NT2/D1 (cell line): ENCODE measurements around the gene ARAP2.

ENCODE experiments used
- DNase-seq: peaks from one replicate; pipeline ENCODE4 v3.0.0-alpha.2; 2011; ENCODE audit warnings: low read depth, low spot score
- H3K27me3 ChIP-seq: 2 replicates; pipeline ENCODE4 v1.6.0; 2011; ENCODE audit warnings: mild to moderate bottlenecking; ENCODE audit not compliant: insufficient read length, insufficient read depth
- H3K36me3 ChIP-seq: 2 replicates; pipeline ENCODE4 v1.6.1; 2011; ENCODE audit warnings: mild to moderate bottlenecking, low read length, mixed read lengths; ENCODE audit not compliant: insufficient read depth, insufficient read length
- H3K4me1 ChIP-seq: 2 replicates; pipeline ENCODE4 v1.5.1; 2011; ENCODE audit not compliant: insufficient read depth, insufficient read length
- H3K4me3 ChIP-seq: 2 replicates; pipeline ENCODE4 v1.5.1; 2011; ENCODE audit warnings: low read depth; ENCODE audit not compliant: insufficient read length
- H3K9ac ChIP-seq: 2 replicates; pipeline ENCODE4 v1.6.0; 2011; ENCODE audit warnings: low read depth; ENCODE audit not compliant: insufficient read length
- H3K9me3 ChIP-seq: 2 replicates; pipeline ENCODE4 v1.5.1; 2011; ENCODE audit warnings: mild to moderate bottlenecking, low read length; ENCODE audit not compliant: insufficient read depth
- SUZ12 ChIP-seq: IDR thresholded peaks from 2 replicates; pipeline ENCODE4 v1.6.1; 2011; ENCODE audit not compliant: insufficient read length, insufficient read depth; ENCODE audit errors: extremely low read depth
- YY1 ChIP-seq: IDR thresholded peaks from 2 replicates; pipeline ENCODE4 v1.6.1; 2011; ENCODE audit not compliant: insufficient read length, insufficient read depth
- ZNF274 ChIP-seq: IDR thresholded peaks from 2 replicates; pipeline ENCODE4 v1.6.1; 2011; ENCODE audit warnings: mild to moderate bottlenecking, low read depth, low read length

ARAP2 gene

GRCh38 chr4:36053930-36054329 is 190.4 kb downstream of the ARAP2 start:
- no peaks in the 10 kb centered on the region for H3K36me3 ChIP-seq
- H3K4me3 ChIP-seq = no peak overlapping the region
- no peak for TF ChIP-seq YY1
- no peak for TF ChIP-seq SUZ12
- no peak for TF ChIP-seq ZNF274
- no peak for DNase-seq
- H3K27me3 ChIP-seq = no peaks in the 10 kb centered on the region
- H3K9me3 ChIP-seq = no peaks in the 10 kb centered on the region
- H3K4me1 ChIP-seq = no peaks in the 10 kb centered on the region
- H3K9ac ChIP-seq = no peak overlapping the region

GRCh38 chr4:36051634-36052033 is 192.7 kb downstream of the ARAP2 start:
- no peak overlapping the region for H3K9ac ChIP-seq
- H3K4me3 ChIP-seq = no peak overlapping the region
- no peaks in the 10 kb centered on the region for H3K4me1 ChIP-seq
- TF ChIP-seq SUZ12 = no peak
- no peak for TF ChIP-seq ZNF274
- TF ChIP-seq YY1 = no peak
- H3K27me3 ChIP-seq = no peaks in the 10 kb centered on the region
- no peak for DNase-seq
- no peaks in the 10 kb centered on the region for H3K9me3 ChIP-seq
- H3K36me3 ChIP-seq = no peaks in the 10 kb centered on the region

- no peak overlapping the region for H3K4me3 ChIP-seq
- H3K36me3 ChIP-seq = no peaks in the 10 kb centered on the region
- TF ChIP-seq ZNF274 = no peak
- no peak for TF ChIP-seq YY1
- no peak for TF ChIP-seq SUZ12
- DNase-seq = no peak
- no peaks in the 10 kb centered on the region for H3K4me1 ChIP-seq
- no peak overlapping the region for H3K9ac ChIP-seq
- H3K9me3 ChIP-seq = no peaks in the 10 kb centered on the region
- H3K27me3 ChIP-seq = no peaks in the 10 kb centered on the region
Measured at GRCh38 chr4:36046026-36046425, 198.3 kb downstream of the ARAP2 start.

GRCh38 chr4:36043901-36044300 is 200.4 kb downstream of the ARAP2 start:
- TF ChIP-seq SUZ12 = no peak
- no peak for TF ChIP-seq YY1
- no peak for TF ChIP-seq ZNF274

GRCh38 chr4:36043241-36043640 is 201.1 kb downstream of the ARAP2 start:
- no peaks in the 10 kb centered on the region for H3K9me3 ChIP-seq
- DNase-seq = no peak

More at GRCh38 chr4:36043901-36044300, 200.4 kb downstream of the ARAP2 start:
- Histone ChIP-seq H3K36me3 (no peaks in the 10 kb centered on the region), H3K9me3 (no peaks in the 10 kb centered on the region), H3K4me3 (no peak overlapping the region), H3K4me1 (no peaks in the 10 kb centered on the region), H3K27me3 (no peaks in the 10 kb centered on the region), H3K9ac (no peak overlapping the region)
- no peak for DNase-seq

DNA sequence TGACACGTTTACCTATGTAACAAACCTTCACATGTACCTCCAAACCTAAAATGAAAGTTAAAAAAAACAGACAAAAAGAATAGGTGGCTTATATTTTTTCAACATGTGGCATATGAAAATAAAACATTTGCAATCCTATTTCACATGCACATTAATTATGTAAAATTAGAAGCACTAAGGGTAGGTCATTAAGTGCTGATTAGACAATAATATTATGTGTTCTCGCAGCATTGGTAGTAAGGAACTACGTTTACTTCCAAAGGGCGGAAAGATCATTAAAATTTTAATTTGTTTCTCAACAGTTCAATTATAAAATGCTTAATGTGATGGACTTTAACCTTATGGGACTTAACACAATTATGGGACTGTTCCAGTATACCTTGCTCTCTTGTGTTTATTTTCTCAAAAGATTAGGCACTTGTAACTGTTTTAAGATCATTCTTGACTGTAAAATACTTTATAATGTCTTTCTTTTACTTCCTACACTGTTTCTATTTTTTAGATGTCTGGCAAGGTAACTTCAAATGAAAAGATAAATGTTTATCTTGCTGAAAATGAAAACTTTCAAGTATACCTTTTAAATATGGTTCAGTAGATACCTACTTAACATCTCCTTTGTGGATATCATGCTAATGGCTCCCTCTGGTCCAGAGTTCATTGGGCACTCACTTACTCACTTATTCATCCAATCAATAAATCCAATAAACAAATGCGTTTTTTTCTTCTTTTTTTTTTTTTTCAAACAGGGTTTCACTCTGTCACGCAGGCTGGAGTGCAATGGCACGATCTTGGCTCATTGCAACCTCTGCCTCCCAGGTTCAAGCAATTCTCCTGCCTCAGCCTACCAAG is 202.0 kb downstream of the ARAP2 start:
- Histone ChIP-seq H3K9me3 (no peaks in the 10 kb centered on the region), H3K27me3 (no peaks in the 10 kb centered on the region), H3K9ac (no peak overlapping the region), H3K4me3 (no peak overlapping the region), H3K36me3 (no peaks in the 10 kb centered on the region), H3K4me1 (no peaks in the 10 kb centered on the region)
- no peak for DNase-seq
- TF ChIP-seq SUZ12 (no peak), ZNF274 (no peak), YY1 (no peak)

More at GRCh38 chr4:36043241-36043640, 201.1 kb downstream of the ARAP2 start:
- no peak overlapping the region for H3K4me3 ChIP-seq
- no peaks in the 10 kb centered on the region for H3K36me3 ChIP-seq
- no peaks in the 10 kb centered on the region for H3K27me3 ChIP-seq
- no peaks in the 10 kb centered on the region for H3K4me1 ChIP-seq
- no peak for TF ChIP-seq SUZ12
- TF ChIP-seq ZNF274 = no peak
- no peak overlapping the region for H3K9ac ChIP-seq

DNA sequence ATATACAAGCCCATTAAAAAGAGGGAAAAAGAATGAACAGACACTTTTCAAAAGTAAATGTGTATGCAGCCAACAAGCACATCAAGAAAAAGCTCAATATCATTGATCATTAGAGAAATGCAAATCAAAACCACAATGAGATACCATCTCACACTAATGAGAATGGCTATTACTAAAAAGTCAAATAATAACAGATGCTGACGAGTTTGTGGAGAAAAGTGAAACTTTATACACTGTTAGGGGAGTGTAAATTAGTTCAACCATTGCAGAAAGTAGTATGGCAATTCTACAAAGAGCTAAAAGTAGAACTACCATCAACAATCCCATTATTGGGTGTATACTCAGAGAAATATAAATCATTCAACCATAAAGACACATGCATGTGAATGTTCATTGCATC is 203.0 kb downstream of the ARAP2 start:
- no peak overlapping the region for H3K9ac ChIP-seq
- no peak for DNase-seq
- no peaks in the 10 kb centered on the region for H3K27me3 ChIP-seq
- no peak overlapping the region for H3K4me3 ChIP-seq
- no peaks in the 10 kb centered on the region for H3K36me3 ChIP-seq
- H3K4me1 ChIP-seq = no peaks in the 10 kb centered on the region
- TF ChIP-seq ZNF274 (no peak), YY1 (no peak), SUZ12 (no peak)
- no peaks in the 10 kb centered on the region for H3K9me3 ChIP-seq

DNA sequence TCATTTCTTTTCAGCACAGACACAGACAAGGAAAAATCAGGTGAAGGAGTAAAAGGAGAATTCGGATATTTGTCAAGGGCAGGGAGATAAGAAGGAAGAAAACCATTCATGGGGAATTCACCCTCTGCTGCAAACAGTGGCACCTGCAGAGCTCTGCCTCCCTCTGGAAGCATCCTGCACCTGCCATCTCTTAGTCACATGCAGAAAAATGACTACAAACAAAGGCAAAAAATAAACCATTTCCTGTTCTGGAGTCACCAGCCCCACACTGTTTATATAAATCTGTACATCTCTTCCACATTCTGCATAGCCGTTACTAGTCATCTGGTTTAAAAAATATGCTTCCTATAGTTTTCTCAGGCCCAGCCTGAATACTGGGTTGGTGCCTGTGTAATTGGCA is 205.3 kb downstream of the ARAP2 start:
- no peak for DNase-seq
- Histone ChIP-seq H3K4me3 (no peak overlapping the region), H3K36me3 (no peaks in the 10 kb centered on the region), H3K27me3 (no peaks in the 10 kb centered on the region), H3K9me3 (no peaks in the 10 kb centered on the region), H3K9ac (no peak overlapping the region), H3K4me1 (no peaks in the 10 kb centered on the region)
- no peak for TF ChIP-seq YY1
- TF ChIP-seq ZNF274 = no peak
- TF ChIP-seq SUZ12 = no peak
